HEK293 (cell line): Measurements from ENCODE around the gene NIT1.
A peak's percentile ranks its signal among the peaks of the same experiment; 100 is the strongest.

Source experiments
- ATF2 ChIP-seq: fragments of 450-650 bp; formaldehyde crosslinking; IDR thresholded peaks from 2 replicates; pipeline ENCODE4 v1.5.1; 2016; ENCODE audit warnings: missing biosample characterization, missing genetic modification characterization, low read depth
- ELK4 ChIP-seq: IDR thresholded peaks from 2 replicates; pipeline ENCODE4 v1.6.1; 2011; ENCODE audit warnings: mild to moderate bottlenecking, low read depth, low read length, borderline replicate concordance
- FEZF1 ChIP-seq: fragments of 450-650 bp; formaldehyde crosslinking; IDR thresholded peaks from 2 replicates; pipeline ENCODE4 v1.5.1; 2016; ENCODE audit warnings: missing biosample characterization, missing genetic modification characterization
- SP3 ChIP-seq: fragments of 450-650 bp; formaldehyde crosslinking; IDR thresholded peaks from 2 replicates; pipeline ENCODE4 v1.5.1; 2016; ENCODE audit warnings: missing biosample characterization, missing genetic modification characterization
- TCF7L2 ChIP-seq: IDR thresholded peaks from 2 replicates; pipeline ENCODE4 v1.6.1; 2011; ENCODE audit warnings: low read depth, mild to moderate bottlenecking, inconsistent platforms, low read length, moderate library complexity, borderline replicate concordance
- ZBTB11 ChIP-seq: fragments of 450-650 bp; formaldehyde crosslinking; conservative IDR thresholded peaks from 2 replicates; pipeline ENCODE4 v1.5.1; 2016; ENCODE audit warnings: low read depth, missing biosample characterization, missing genetic modification characterization
- ZBTB26 ChIP-seq: fragments of 450-650 bp; formaldehyde crosslinking; optimal IDR thresholded peaks from 2 replicates; pipeline ENCODE3; 2016; ENCODE audit warnings: missing biosample characterization, mild to moderate bottlenecking, missing genetic modification characterization
- ZFHX2 ChIP-seq: fragments of 450-650 bp; formaldehyde crosslinking; conservative IDR thresholded peaks from 2 replicates; pipeline ENCODE4 v1.5.1; 2016; ENCODE audit warnings: missing biosample characterization, missing genetic modification characterization
- ZFP37 ChIP-seq: fragments of 450-650 bp; formaldehyde crosslinking; IDR thresholded peaks from 2 replicates; pipeline ENCODE4 v1.5.1; 2016; ENCODE audit warnings: missing biosample characterization, missing genetic modification characterization
- ZNF112 ChIP-seq: fragments of 450-650 bp; formaldehyde crosslinking; IDR thresholded peaks from 2 replicates; pipeline ENCODE4 v1.5.0; 2017; ENCODE audit warnings: missing biosample characterization, missing genetic modification characterization
- ZNF140 ChIP-seq: fragments of 450-650 bp; formaldehyde crosslinking; IDR thresholded peaks from 2 replicates; pipeline ENCODE4 v1.5.1; 2016; ENCODE audit warnings: missing biosample characterization, missing genetic modification characterization
- ZNF274 ChIP-seq, 2 experiments: fragments of 200-500 bp in 1 of 2; fragments of 450-650 bp in 1 of 2; sonication (Bioruptor generic) in 1 of 2; formaldehyde crosslinking in 1 of 2; IDR thresholded peaks; 2 replicates each; pipeline versions ENCODE4 v1.5.1 to v1.6.1; 2014 to 2016; ENCODE audit warnings: borderline replicate concordance in 1 of 2, inconsistent platforms in 1 of 2, low read length in 1 of 2, missing biosample characterization in 1 of 2, missing genetic modification characterization in 1 of 2
- ZNF311 ChIP-seq: fragments of 450-650 bp; formaldehyde crosslinking; IDR thresholded peaks from 2 replicates; pipeline ENCODE4 v1.5.1; 2017; ENCODE audit warnings: missing biosample characterization, missing genetic modification characterization, borderline replicate concordance
- ZNF335 ChIP-seq: fragments of 450-650 bp; formaldehyde crosslinking; conservative IDR thresholded peaks from 2 replicates; pipeline ENCODE4 v1.5.1; 2016; ENCODE audit warnings: missing biosample characterization, missing genetic modification characterization
- ZNF350 ChIP-seq: fragments of 450-650 bp; formaldehyde crosslinking; IDR thresholded peaks from 2 replicates; pipeline ENCODE4 v1.5.0; 2017; ENCODE audit warnings: missing biosample characterization, mild to moderate bottlenecking, missing genetic modification characterization
- ZNF366 ChIP-seq: fragments of 450-650 bp; formaldehyde crosslinking; conservative IDR thresholded peaks from 2 replicates; pipeline ENCODE4 v1.5.1; 2016; ENCODE audit warnings: missing biosample characterization, missing genetic modification characterization
- ZNF394 ChIP-seq: fragments of 450-650 bp; formaldehyde crosslinking; IDR thresholded peaks from 2 replicates; pipeline ENCODE4 v1.5.1; 2016; ENCODE audit warnings: missing biosample characterization, missing genetic modification characterization, mild to moderate bottlenecking, moderate library complexity, borderline replicate concordance
- ZNF404 ChIP-seq: fragments of 450-650 bp; formaldehyde crosslinking; IDR thresholded peaks from 2 replicates; pipeline ENCODE4 v1.5.1; 2017; ENCODE audit warnings: missing biosample characterization, missing genetic modification characterization
- ZNF514 ChIP-seq: fragments of 450-650 bp; formaldehyde crosslinking; IDR thresholded peaks from 2 replicates; pipeline ENCODE4 v1.5.1; 2016; ENCODE audit warnings: missing biosample characterization, missing genetic modification characterization
- ZNF558 ChIP-seq: fragments of 450-650 bp; formaldehyde crosslinking; IDR thresholded peaks from 2 replicates; pipeline ENCODE4 v1.5.1; 2016; ENCODE audit warnings: missing biosample characterization, missing genetic modification characterization
- ZNF561 ChIP-seq: fragments of 450-650 bp; IDR thresholded peaks from 2 replicates; pipeline ENCODE4 v1.5.1; 2018; ENCODE audit warnings: missing biosample characterization, missing genetic modification characterization, borderline replicate concordance
- ZNF692 ChIP-seq: fragments of 450-650 bp; formaldehyde crosslinking; IDR thresholded peaks from 2 replicates; pipeline ENCODE4 v1.5.1; 2016; ENCODE audit warnings: missing biosample characterization, missing genetic modification characterization
- ZNF704 ChIP-seq: fragments of 450-650 bp; formaldehyde crosslinking; IDR thresholded peaks from 2 replicates; pipeline ENCODE4 v1.5.1; 2016; ENCODE audit warnings: missing biosample characterization, missing genetic modification characterization
- ZNF777 ChIP-seq: fragments of 450-650 bp; formaldehyde crosslinking; IDR thresholded peaks from 2 replicates; pipeline ENCODE4 v1.5.1; 2017; ENCODE audit warnings: missing biosample characterization, missing genetic modification characterization, borderline replicate concordance
- ZSCAN18 ChIP-seq: fragments of 450-650 bp; formaldehyde crosslinking; IDR thresholded peaks from 2 replicates; pipeline ENCODE4 v1.5.1; 2016; ENCODE audit warnings: missing biosample characterization, missing genetic modification characterization

NIT1 gene

GRCh38 chr1:161133220-161133740 lies 15.4 kb downstream of the NIT1 start (continued):
- TF ChIP-seq ZNF561 (tag by site-specific recombination) (no peak), FEZF1 (tag by site-specific recombination) (peak; percentile 42), SP3 (tag by site-specific recombination) (no peak), ZNF558 (tag by site-specific recombination) (no peak), ZBTB26 (tag by site-specific recombination) (no peak), ZNF112 (no peak), ZSCAN18 (no peak), ZNF514 (tag by site-specific recombination) (no peak), ZNF404 (tag by site-specific recombination) (no peak), ZNF692 (tag by site-specific recombination) (no peak), ZNF311 (tag by site-specific recombination) (no peak), ELK4 (no peak), ATF2 (tag by site-specific recombination) (no peak), ZNF777 (no peak), ZNF366 (tag by site-specific recombination) (no peak), TCF7L2 (no peak), ZNF274 (IDR thresholded peaks at IDR 0.05; ENCODE audit: low read length) (no peak), ZNF274 (tag by site-specific recombination; IDR thresholded peaks at IDR 0.05; ENCODE audit: borderline replicate concordance) (no peak), ZFHX2 (tag by site-specific recombination) (no peak), ZFP37 (tag by site-specific recombination) (no peak), ZNF394 (tag by site-specific recombination) (no peak), ZNF335 (peak; percentile 52), ZBTB11 (tag by site-specific recombination) (peak; percentile 73), ZNF140 (tag by site-specific recombination) (no peak), ZNF704 (no peak), ZNF350 (tag by site-specific recombination) (no peak)
